G401 (cell line): ENCODE measurements around the gene FARS2. TPM values are rescaled to one million over a fixed set of nuclear protein-coding genes. Genes with fewer than 3 reads are reported as not detected.
"Not testable (repeated sequence)": the region's sequence is repeated elsewhere in the genome, so short reads cannot be mapped to it uniquely, and the experiment has no call there.

Source experiments
- DNase-seq: peaks from one replicate; pipeline ENCODE4 v3.0.0-alpha.2; 2015; ENCODE audit warnings: low spot score
- in situ Hi-C: cut with HindIII; loops from 2 replicates; pipeline ENCODE4 v1.10.0; 2016; ENCODE audit warnings: low sequenced_read_pairs, mixed read lengths
- total RNA-seq: library from RNA; depleted of rRNA; stranded (reverse); fragments of >200 nt; shearing (Covaris generic); gene quantifications from 2 replicates; pipeline ENCODE4 v1.2.3, GENCODE V29; 2014

FARS2 gene
- total RNA-seq, 1 experiment from 2014 or later, result 17.7 TPM

DNA sequence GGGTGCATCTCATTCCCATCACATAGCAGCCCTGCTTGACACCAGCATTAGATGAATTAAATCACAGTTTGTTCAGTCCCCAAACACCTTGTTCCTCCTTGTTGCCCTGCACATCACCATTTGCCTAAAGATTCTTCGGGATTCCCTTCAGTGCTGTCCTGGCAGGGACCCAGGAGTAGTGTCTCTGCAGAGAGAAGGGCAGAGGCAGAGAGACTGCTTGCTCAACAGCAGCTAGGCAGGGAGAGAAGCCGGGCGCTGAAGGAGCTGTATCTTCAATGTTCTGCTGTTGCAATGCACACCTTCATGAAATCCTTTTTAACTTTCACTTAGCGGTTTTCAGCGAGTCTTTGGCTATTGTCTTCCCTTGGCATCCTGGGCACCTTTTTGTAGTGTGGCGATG is 362.9 kb downstream of the FARS2 start:
- no peak for DNase-seq
- in situ Hi-C loops, result no loop called here

DNA sequence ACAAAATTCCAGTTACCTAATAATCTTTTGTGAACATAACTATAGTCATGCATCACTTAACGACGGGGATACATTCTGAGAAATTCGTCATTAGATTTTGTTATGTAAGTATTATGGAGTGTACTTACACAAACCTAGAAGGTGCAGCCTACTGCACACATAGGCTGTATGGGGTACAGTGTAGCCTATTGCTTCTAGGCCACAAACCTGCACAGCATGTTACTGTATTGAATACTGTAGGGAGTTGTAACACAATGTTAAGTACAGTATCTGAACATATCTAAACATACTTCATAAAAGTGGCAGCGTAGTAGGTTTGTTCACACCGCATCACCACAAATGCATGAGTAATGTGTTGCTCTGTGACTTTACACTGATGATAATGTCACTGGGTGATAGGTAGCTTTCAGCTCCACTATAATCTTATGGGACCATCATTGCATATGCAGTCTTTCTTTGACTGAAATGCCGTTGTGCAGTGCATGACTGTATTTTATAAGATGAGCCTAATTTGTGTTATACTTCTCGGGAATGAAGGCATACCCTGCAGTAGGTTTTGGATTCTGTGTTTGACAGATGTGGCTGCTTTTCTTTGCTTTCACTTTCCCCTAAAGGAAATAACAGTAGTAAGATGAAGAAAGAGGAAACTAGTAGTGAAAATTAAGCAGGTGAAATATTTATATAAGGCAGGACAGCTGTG is 365.6 kb downstream of the FARS2 start:
- in situ Hi-C loops, result no loop called here

DNA sequence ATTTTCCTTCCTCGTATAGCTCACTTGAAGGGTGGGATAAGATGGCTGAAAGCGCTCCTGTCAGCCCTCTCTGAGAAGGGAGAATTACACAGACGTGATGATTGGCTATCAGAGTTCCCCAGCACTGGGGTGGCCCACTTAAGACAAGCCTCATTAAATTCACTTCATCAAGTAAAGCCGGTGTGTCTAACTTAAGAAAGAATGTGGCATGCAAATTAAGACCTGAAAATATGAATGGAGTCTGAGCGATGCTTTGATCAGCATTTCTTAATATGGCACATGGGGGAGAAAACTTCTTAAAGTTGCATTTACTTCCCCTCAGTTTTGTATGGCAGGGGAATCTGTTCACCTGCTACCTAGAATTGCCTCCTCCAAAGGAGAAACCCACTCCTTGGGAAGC is 369.3 kb downstream of the FARS2 start:
- no peak for DNase-seq
- in situ Hi-C loops, result no loop called here

More for the DNA sequence above, 365.6 kb downstream of the FARS2 start:
- DNase-seq, result no peak

DNA sequence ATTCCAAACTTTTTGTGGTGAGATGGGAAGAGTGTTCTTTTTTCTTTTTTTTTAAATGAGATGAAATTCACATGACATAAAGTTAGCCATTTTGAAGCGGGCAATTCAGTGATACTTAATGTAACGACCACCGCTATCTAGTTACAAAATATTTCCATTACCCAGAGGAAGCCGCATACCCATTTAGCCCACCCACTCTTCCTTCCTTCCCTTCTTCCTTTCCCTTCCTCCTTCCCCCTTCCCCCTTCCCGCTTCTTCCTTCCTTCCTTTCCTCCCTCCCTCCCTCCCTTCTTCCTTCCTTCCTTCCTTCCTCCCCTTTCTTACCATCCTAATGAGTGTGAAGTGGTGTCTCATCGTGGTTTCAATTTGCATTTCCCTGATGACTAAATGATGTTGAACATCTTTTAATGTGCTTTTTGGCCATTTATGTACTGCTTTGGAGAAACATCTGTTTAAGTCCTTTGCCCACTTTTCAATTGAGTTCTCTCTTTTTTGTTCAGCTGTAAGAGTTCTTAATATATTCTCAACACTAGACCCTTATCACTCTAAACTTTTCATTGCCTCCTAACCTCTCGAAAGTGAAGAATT is 371.1 kb downstream of the FARS2 start:
- in situ Hi-C loops, result no loop called here

DNA sequence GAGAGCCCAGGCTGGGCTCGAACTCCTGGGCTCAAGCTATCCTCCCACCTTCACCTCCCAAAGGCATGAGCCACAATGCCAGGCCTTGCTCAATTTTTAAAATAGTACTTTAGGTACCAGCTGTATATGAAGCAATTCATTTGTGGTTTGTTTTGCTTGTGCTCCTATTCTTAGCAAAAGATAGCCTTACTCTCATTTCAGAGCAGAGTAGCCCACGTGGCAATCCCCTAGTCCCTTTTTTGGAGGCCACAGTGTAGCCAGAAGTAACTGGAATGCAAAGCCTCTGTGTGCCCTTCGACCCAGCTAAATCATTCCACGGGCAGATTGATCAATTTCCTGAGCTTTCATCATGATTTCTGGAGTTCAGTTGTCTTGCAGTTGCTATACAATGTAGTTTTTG is 373.2 kb downstream of the FARS2 start:
- no peak for DNase-seq
- in situ Hi-C loops, result no loop called here

More for the DNA sequence above, 371.1 kb downstream of the FARS2 start:
- DNase-seq, result no peak

DNA sequence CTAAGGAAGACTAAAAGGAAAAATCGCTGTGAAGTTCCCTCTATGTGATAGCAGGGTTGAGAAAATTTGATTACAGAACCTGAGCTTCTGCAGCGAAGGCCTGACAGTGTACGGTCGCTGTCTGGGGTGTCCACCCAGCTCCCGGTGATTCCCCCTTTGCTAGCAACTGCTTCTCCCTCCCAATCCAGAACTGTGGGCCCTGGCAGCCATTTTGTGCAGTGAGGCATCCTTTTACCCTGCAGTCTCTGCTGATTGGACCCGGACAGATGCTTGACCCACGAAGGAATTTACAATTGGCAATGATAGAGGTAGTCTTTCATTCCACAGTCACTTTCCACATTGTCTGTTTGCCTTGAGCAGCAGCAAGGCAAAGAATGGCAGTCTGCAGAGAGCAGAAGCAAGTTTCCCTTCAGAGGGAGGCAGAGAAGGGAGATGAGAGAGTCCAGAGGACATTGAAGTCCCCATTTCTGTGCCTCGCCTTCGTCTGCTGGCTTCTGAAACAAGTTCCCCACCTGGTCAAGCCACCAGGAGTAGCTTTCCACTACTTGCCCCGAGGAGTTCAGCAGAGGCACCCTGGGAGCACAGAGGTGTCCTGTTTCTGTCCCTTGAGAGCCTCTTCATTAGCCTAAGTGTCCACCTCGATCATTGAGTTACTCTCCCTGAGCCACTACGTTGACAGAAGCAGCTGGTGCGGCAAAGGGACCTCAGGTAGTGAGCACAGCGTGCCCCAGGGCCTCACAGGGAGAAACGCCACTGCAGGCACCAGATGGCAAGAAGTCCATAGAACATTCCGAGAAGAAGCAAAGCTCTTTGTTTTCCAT is 375.1 kb downstream of the FARS2 start:
- no peak for DNase-seq
- in situ Hi-C loops, result no loop called here

DNA sequence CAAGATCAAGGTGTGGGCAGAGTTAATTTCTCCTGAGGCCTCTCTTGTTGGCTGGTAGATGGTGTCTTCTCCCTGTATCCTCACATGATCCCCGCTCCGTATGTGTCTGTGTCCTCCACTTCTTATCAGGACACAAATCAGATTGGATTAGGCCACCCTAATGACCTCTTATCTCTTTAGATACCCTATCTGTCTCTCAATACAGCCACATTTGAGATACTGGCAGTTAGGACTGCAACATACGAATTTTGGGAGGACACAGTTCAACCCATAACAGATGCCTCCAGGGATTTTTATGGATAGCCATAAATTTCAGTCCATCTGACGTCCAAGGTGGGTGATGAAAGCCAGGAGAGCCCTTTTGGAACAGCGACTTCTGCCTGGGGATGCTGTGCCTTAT is 376.4 kb downstream of the FARS2 start:
- in situ Hi-C loops, result no loop called here
- DNase-seq, result no peak

DNA sequence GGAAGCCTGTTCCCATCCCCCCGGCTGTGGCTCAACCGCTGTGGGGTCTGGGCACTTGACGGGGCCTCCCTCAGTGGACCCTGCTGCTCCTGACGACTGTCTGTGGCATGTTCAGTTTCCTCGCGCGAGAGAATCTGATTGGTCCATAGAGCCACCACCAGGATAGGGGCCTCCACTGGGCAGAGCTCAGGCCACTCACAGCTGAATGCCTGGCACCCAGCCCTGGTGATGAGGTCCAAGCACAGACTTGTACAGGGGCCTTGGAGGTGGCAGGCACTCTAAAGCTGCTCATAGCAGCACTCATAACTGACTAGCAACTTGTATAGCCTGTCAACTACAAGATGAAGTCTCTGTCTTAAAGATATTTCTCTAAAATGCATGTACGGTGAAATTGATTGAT is 377.4 kb downstream of the FARS2 start:
- in situ Hi-C loops, result no loop called here
- no peak for DNase-seq

DNA sequence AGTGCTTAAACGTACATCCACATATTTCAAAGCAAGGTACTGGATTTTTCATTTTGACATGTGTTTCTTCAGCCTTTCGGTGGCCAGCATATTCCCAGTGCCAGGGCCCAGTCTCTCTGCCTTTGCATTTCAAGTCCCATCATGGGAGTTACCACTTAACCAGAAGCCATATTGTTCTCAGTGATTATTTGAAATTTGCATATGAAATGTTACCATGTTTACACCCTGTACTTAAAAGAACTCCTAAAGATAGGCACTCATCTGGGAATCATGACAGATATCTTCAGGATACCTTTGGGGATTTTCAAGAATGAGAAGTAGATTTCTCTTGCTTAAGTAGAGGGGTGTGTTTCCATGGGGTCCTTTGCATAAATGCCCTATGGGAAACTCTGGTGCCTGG is 377.9 kb downstream of the FARS2 start:
- in situ Hi-C loops, result no loop called here
- no peak for DNase-seq

DNA sequence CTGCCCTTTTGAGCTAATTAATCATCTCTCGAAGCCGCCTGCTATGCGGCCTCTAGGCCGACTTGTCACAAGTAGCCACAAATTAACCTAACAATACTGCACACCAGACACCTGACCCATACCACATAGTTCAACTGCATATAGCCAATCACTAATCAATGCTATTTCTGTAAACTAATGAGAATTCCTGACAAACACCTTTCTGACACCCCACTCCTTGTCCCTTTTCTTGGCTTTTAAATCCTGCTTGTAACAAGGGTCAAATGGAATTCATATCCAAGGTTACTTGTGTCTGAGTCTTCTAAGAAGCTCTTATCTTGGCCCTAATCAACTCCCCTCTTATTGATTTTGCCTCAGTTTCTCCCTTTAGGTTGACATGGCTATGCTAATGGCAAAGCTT is 379.3 kb downstream of the FARS2 start:
- in situ Hi-C loops, result no loop called here
- no peak for DNase-seq

DNA sequence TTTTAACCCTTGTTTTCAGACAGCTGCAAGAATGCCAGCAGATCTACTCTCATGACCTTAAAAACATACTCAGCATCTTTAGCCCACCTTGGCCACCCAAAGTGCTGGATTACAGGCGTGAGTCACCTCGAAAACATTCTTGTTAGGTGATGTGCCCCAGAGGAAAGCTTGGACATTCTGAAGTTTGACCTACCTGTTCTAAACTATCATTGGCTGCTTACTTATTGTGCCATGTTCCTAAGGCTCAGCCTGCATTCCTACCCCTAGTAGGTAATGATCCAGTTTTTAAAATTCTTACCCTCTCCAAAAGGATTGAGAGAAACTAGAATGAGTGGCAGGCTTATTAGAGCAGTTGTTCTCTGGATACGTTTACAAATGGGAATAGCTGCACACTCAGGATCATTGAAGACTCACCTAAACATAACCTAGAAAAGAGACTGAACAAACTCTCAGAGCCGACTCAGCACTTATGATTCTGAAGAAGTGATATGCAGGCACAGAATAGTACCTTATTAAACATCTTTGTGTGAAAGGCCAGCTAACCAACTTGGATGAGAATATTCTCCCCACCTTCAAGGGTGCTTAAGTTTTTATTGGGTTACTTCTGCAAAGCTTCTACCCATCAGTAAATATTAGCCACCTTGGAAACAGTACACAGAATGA is 383.3 kb downstream of the FARS2 start:
- no peak for DNase-seq
- in situ Hi-C loops, result no loop called here

DNA sequence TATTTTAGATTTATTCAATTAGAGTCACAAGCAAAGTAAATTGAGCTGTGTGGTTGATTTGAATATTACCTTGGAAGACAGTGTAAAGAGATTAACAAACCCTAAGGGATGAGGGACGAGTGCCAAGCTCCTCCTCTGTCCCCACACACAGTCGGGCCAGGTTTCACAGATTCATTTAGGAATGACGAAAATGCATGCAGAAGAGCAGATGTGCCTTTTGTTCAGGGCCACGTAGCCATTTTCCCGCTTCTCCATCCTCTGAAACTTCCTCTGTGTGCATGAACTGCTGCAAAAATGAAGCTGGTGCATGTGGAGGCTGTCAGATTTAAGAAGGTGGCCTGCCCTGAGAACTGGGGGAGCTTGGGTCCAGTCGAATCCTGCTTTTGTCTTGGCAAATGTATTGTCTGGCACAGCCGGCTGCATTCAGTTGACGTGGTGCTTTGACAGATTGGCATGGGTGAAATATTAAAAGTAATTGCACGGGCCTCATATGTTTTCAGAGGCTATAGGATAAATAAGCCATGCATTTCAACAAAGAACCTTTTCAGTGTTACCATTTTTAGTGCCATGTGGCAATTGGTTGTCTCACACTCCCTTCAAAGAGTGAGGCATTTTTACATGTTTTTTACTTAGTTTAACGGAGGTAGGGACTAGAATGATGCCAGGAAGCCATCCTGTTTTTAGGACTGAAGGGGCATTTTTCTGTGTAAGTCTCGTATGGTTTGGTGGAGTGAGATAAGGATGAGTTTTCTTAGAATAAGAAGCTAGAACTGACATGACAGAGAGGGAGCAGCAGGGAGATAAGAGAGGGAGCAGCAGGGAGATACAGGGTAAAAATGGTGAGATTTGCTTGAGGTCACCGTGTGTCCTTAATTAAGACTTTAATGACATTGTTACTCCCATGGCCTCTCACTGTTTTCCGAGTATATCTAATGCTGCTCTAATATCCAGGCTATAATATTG is 384.3 kb downstream of the FARS2 start:
- DNase-seq, result peak; percentile 43
- in situ Hi-C loops, result no loop called here

DNA sequence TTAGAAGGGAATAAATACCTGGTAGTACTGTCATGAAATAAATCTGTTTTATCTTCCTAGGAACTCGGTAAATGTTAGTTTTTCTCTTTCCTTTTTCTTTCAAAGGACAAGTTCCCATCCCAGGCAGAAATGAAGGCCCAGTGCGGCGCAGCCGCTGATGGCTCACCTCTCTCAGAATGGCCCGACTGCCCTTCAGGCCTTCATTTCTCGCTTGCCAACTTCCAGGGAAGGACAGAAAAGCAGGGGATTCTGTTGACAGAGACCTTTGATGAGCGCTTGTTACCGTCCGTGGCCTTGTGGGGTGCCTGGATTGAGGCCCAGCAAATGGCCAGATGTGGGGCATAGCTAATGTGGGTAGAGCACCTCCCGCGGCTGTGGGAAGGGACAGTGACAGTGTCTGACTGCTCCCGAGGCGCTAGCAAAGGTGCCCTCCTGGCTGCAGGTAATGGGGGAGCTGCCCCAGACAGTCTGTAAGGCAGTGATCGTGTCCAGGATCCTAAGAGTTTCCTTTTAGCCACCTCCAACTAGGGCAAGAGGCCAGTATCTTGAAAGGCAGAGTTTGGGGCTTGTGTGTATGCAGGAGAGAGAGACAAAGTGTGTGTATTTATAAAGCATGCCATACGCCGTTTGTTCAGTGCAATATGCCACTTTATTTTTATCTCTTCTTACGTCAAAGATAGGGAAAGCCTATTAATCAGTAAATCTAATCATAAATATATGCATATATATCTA is 391.3 kb downstream of the FARS2 start:
- no peak for DNase-seq
- in situ Hi-C loops, result no loop called here

DNA sequence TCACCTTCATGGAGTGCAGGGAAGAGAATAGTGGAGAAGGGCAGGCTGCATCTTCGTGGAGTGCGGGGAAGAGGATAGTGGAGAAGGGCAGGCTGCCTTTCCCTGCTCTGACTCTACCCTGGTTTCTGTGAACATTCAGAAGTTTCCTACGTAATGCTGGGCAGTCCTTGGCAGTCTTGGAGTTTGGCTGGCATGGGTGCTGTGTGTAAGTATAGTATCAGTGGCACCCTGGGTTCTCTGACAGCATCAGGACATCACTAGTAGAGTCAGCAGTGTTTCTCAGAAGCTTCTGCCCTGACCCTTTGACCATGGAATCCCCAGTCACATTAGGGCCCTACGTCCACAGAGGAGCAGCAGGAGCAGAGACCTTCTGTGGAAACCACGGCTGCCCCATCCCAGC is 392.5 kb downstream of the FARS2 start:
- DNase-seq, result no peak
- in situ Hi-C loops, result no loop called here

DNA sequence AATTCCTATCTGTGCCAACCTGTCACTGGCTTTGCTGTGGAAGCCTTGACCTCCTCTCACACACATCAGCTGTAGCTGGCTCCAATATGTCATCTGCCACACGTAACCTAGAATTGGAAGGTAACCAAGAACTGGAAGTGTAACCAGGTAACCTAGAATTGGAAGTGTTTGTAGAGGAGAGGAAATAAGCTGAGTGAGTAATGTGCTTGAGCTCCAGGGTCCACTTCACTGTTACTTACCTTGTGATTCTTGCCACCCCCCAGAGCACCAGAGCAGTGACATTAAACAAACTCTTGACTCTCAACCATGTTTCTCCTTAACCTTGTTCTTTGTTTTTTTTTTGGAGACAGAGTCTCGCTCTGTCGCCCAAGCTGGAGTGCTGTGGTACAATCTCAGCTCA is 394.9 kb downstream of the FARS2 start:
- in situ Hi-C loops, result no loop called here
- DNase-seq, result no peak

DNA sequence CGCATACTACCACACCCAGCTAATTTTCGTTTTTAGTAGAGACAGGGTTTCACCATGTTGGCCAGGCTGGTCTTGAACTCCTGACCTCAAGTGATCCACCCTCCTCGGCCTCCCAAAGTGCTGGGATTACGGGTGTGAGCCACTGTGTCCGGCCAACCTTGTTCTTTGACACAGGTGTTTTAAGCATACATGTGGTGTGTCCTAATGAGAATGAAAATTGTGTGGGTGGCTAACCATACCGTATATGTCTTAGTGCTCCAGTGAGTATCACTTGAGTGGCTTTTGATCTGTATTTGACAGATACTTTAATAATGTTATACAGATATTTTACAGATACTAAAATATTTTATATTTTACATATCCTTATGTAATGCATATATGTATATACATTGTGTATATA is 395.4 kb downstream of the FARS2 start:
- DNase-seq, in situ Hi-C loops: not testable (repeated sequence)

DNA sequence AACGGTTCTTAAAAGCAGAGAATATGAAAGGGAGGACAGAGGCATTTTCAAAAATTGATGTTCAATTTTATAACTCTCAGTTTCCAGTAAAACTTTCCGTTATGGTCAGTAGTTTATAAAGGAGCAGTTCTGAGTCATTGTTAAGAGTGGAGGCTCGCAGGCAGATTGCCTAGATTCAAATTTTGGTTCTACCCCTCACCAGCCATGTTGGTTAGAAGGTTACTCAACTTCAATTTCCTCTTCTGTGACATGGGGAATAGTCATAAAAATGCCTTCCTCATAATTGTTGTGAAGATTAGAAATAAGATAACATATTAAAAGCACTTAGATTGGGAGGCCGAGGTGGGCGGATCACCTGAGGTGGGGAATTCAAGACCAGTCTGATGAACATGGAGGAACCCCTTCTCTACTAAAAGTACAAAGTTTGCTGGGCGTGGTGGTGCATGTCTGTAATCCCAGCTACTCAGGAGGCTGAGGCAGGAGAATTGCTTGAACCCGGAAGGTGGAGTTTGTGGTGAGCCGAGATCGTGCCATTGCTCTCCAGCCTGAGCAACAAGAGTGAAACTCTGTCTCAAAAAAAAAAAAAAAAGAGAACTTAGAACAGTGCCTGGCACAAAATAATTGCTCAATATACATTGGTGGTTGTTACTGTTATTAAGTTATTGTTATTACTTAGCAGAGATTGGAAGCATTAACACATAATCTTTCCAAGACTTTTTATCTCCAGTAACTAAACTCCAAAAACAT is 396.5 kb downstream of the FARS2 start:
- in situ Hi-C loops, result no loop called here
- no peak for DNase-seq

DNA sequence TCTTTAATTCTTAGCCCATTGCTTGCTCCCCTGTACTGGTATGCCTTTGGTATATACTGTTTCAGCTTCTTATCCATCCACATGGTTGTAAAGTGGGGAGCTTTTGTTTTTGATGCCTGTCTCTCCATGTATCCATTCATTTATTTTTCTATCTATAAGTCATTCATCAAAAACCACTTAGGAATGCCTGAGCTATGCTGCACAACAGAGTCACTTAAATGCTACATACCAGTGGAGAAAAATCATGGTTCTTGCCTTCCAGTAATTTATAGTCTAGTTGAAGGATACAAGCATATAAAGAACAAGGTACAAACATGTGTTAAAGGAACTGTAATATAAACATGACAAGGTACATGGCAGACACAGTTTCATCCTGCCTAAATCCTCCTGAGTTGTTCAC is 398.2 kb downstream of the FARS2 start:
- in situ Hi-C loops, result no loop called here
- no peak for DNase-seq
